Endodermal cell (in vitro differentiated cells): ENCODE measurements around the gene LPAR5. TPM values are rescaled to one million over a fixed set of nuclear protein-coding genes. Genes with fewer than 3 reads are reported as not detected.

ENCODE experiments used
- DNase-seq: peaks from one replicate; pipeline ENCODE4 v3.0.0-alpha.2; 2017
- H3K27ac ChIP-seq: 2 replicates; pipeline ENCODE4 v1.5.1; 2013; ENCODE audit warnings: mild to moderate bottlenecking, low read depth, low read length, moderate library complexity
- H3K27me3 ChIP-seq: 2 replicates; pipeline ENCODE4 v1.6.1; 2013; ENCODE audit warnings: mild to moderate bottlenecking, low read length, moderate library complexity; ENCODE audit not compliant: insufficient read depth, control insufficient read depth, poor library complexity, severe bottlenecking
- H3K36me3 ChIP-seq: 2 replicates; pipeline ENCODE4 v1.7.0; 2013; ENCODE audit warnings: mild to moderate bottlenecking, low read length, moderate library complexity; ENCODE audit not compliant: control insufficient read depth, insufficient read depth
- H3K4me1 ChIP-seq: one replicate; pipeline ENCODE4 v1.7.0; 2013; ENCODE audit warnings: low read length; ENCODE audit not compliant: control insufficient read depth, insufficient read depth
- H3K4me3 ChIP-seq: 2 replicates; pipeline ENCODE4 v1.5.1; 2013; ENCODE audit warnings: mild to moderate bottlenecking, low read length, moderate library complexity
- H3K9ac ChIP-seq: 2 replicates; pipeline ENCODE4 v1.6.1; 2013; ENCODE audit warnings: mild to moderate bottlenecking, low read length, moderate library complexity; ENCODE audit not compliant: poor library complexity, severe bottlenecking; ENCODE audit errors: extremely low read depth
- H3K9me3 ChIP-seq: 2 replicates; pipeline ENCODE4 v1.6.1; 2013; ENCODE audit warnings: mild to moderate bottlenecking, low read length, moderate library complexity; ENCODE audit not compliant: control insufficient read depth
- H3K27ac Mint-ChIP-seq: 2 replicates; pipeline ENCODE4 v1.8.0; 2020; ENCODE audit warnings: mixed read lengths
- H3K27me3 Mint-ChIP-seq: 2 replicates; pipeline ENCODE4 v1.8.0; 2021; ENCODE audit warnings: mild to moderate bottlenecking, mixed read lengths; ENCODE audit not compliant: insufficient read depth
- H3K36me3 Mint-ChIP-seq: 2 replicates; pipeline ENCODE4 v1.8.0; 2020; ENCODE audit warnings: low read depth, mixed read lengths
- H3K4me1 Mint-ChIP-seq: 2 replicates; pipeline ENCODE4 v1.8.0; 2020; ENCODE audit warnings: mixed read lengths
- H3K4me3 Mint-ChIP-seq: 2 replicates; pipeline ENCODE4 v1.8.0; 2020; ENCODE audit warnings: mild to moderate bottlenecking, moderate library complexity, mixed read lengths
- H3K9me3 Mint-ChIP-seq: 2 replicates; pipeline ENCODE4 v1.8.0; 2020; ENCODE audit warnings: mild to moderate bottlenecking, mixed read lengths
- WGBS, 2 experiments: methylation state at CpG; one replicate each; pipeline versions ENCODE4 v1.1.5 to v1.1.7; 2013; ENCODE audit warnings: missing lambda C conversion rate in 2 of 2, mixed read lengths in 1 of 2; ENCODE audit not compliant: insufficient coverage in 1 of 2, insufficient read length in 1 of 2; 5-methylcytosine and 5-hydroxymethylcytosine counted together
- long read RNA-seq, 4 experiments: library from polyadenylated mRNA in 2 of 4; library from RNA in 1 of 4; library from capped mRNA in 1 of 4; stranded (forward) in 3 of 4; unstranded in 1 of 4; transcript quantifications; one replicate each; pipeline ENCODE4 v2.0.0, GENCODE V29; 2020 to 2021; ENCODE audit warnings: inconsistent platforms in 1 of 4
- polyA plus RNA-seq, 2 experiments: library from polyadenylated mRNA; stranded (reverse); fragments of 50-300 nt; gene quantifications; one replicate each; pipeline ENCODE4 v1.2.3, GENCODE V29; 2013
- total RNA-seq, 2 donors: library from RNA; stranded (reverse); fragmentation: NEBNext Ultra II Directional in 1 of 2; extraction: Animal tissue kit (Norgen Biotek cat#: 25700) in 1 of 2; gene quantifications; 2 replicates in 1 of 2; 3 replicates in 1 of 2; pipeline ENCODE4 v1.2.1, GENCODE V29; 2021
- TF ChIP-seq, protein P1 (sequence below): fragments of 200-600 bp; sonication (generic); conservative IDR thresholded peaks from 2 replicates; pipeline ENCODE4 v1.5.0; 2021; ENCODE audit warnings: antibody characterized with exemption, mild to moderate bottlenecking

The LPAR5 gene
- total RNA-seq, result under 1 TPM; 0.24 to 0.73 TPM
- polyA plus RNA-seq (2013, experiment 1 of 2), result 0.07 TPM
- polyA plus RNA-seq (2013, experiment 2 of 2), result not detected
- long read RNA-seq, experiment 1, result 0 reads
- long read RNA-seq, experiment 2, result 0 reads
- long read RNA-seq, experiment 3, partial matches to known transcripts, result 0 of 1 reads
- long read RNA-seq, experiment 3, other reads (novel, unspliced or antisense), result 0 of 1 reads
- long read RNA-seq, experiment 4, result 0 reads

DNA sequence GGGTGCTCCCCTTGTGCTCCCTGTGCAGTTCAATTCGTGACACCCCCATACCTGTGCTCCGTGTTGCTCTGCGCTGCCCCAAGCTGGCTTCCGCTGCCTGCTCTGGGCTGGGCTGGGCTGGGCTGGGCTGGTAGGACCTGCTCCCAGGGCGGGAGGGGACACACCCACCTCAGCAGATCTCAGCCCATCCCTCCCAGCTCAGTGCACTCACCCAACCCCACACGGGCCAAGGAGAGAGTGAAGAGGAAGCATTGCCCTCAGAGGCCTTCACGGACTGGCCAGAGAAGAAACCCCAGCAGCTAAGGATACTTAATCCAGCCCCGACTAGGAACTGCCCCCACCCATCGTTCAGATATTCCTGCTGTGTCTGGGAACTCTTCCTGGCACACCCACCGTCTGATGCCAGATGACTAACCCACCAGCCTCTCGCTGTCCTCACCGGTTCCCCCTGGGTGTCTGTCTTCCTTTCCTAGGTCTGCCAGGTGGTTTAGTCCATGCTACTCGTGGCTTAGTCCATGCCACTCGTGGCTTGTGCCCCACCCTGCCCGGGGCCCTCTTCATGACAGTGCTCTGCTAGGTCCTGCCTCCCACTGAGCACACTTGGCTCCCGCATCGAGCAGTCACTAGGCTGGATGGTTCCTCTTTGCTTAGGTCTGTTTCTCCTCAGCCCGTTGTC, at the start of gene LPAR5:
Gene LPAR5, minus strand, starts transcription at position 104 of the 676 bp plus-strand sequence. CDS start 14,711 bp downstream, outside the sequence.
- Mint-ChIP-seq H3K9me3 (no peaks in the 10 kb centered on the region), H3K36me3 (no peaks in the 10 kb centered on the region), H3K4me1 (peaks cover 37% of the 10 kb centered on the region), H3K4me3 (peak within 1 kb of the TSS; percentile 21), H3K27ac (peak within 1 kb of the TSS; percentile 23), H3K27me3 (peaks cover 33% of the 10 kb centered on the region)
- no peaks in the 10 kb centered on the region for H3K9me3 ChIP-seq
- H3K4me1 ChIP-seq, result no peaks in the 10 kb centered on the region
- H3K27me3 ChIP-seq, result no peaks in the 10 kb centered on the region
- no peaks in the 10 kb centered on the region for H3K36me3 ChIP-seq
- H3K27ac ChIP-seq, result no peak within 1 kb of the TSS
- WGBS, 2 experiments, result 76 to 79% methylated on average over 14 to 18 of the region's 18 CpGs
- no peak within 1 kb of the TSS for H3K4me3 ChIP-seq
- peak; percentile 82 for DNase-seq
- H3K9ac ChIP-seq, result no peak within 1 kb of the TSS
- TF ChIP-seq, protein P1, sequence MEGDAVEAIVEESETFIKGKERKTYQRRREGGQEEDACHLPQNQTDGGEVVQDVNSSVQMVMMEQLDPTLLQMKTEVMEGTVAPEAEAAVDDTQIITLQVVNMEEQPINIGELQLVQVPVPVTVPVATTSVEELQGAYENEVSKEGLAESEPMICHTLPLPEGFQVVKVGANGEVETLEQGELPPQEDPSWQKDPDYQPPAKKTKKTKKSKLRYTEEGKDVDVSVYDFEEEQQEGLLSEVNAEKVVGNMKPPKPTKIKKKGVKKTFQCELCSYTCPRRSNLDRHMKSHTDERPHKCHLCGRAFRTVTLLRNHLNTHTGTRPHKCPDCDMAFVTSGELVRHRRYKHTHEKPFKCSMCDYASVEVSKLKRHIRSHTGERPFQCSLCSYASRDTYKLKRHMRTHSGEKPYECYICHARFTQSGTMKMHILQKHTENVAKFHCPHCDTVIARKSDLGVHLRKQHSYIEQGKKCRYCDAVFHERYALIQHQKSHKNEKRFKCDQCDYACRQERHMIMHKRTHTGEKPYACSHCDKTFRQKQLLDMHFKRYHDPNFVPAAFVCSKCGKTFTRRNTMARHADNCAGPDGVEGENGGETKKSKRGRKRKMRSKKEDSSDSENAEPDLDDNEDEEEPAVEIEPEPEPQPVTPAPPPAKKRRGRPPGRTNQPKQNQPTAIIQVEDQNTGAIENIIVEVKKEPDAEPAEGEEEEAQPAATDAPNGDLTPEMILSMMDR, result no peak

- Mint-ChIP-seq H3K27ac (no peak overlapping the region), H3K4me1 (peaks cover 20% of the 10 kb centered on the region), H3K27me3 (no peaks in the 10 kb centered on the region), H3K9me3 (no peaks in the 10 kb centered on the region), H3K4me3 (no peak overlapping the region), H3K36me3 (peaks cover 57% of the 10 kb centered on the region)
- Histone ChIP-seq H3K27ac (no peak overlapping the region), H3K4me3 (no peak overlapping the region), H3K4me1 (no peaks in the 10 kb centered on the region), H3K9me3 (no peaks in the 10 kb centered on the region), H3K36me3 (peaks cover 66% of the 10 kb centered on the region), H3K9ac (no peak overlapping the region), H3K27me3 (no peaks in the 10 kb centered on the region)
- WGBS, 2 experiments, result 77 to 78% methylated on average over 6 of the region's 6 CpGs
- TF ChIP-seq, protein P1, result peak; percentile 98
- DNase-seq, result peak; percentile 74
Measured at GRCh38 chr12:6684609-6685008, 48.9 kb upstream of the LPAR5 start.

DNA sequence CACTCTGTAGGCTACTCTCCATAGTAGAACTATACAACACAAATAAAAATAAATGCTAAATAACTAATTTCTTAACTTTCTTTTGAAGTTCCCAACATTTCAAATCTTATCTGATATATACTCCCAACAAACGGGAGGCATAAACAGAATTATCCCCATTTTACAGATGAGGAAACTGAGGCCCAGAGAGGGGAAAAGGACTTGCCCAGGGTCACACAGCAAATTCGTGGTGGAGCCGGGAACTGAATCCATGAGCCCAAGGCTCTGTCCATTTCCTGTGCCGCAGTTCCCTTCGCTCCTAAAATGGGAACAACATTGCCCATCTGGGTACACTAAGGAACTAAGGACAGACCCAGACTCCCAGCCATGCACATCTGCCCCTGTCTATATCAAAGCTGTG, 41.2 kb upstream of the LPAR5 start:
- no peak overlapping the region for H3K4me3 Mint-ChIP-seq
- no peak overlapping the region for H3K9ac ChIP-seq
- peaks cover 90% of the 10 kb centered on the region for H3K36me3 Mint-ChIP-seq
- H3K27ac Mint-ChIP-seq, result no peak overlapping the region
- H3K4me1 ChIP-seq, result no peaks in the 10 kb centered on the region
- H3K4me3 ChIP-seq, result no peak overlapping the region
- no peak overlapping the region for H3K27ac ChIP-seq
- TF ChIP-seq, protein P1, result no peak
- no peaks in the 10 kb centered on the region for H3K9me3 ChIP-seq
- no peak for DNase-seq
- 86 to 96% methylated on average over 5 of the region's 5 CpGs for WGBS, 2 experiments
- no peaks in the 10 kb centered on the region for H3K4me1 Mint-ChIP-seq
- H3K9me3 Mint-ChIP-seq, result no peaks in the 10 kb centered on the region
- no peaks in the 10 kb centered on the region for H3K27me3 ChIP-seq
- peaks cover 99% of the 10 kb centered on the region for H3K36me3 ChIP-seq
- no peaks in the 10 kb centered on the region for H3K27me3 Mint-ChIP-seq
